Upper lobe of left lung (tissue), 4 donors: ENCODE data around the gene MTO1.
"Not testable (repeated sequence)": the region's sequence is repeated elsewhere in the genome, so short reads cannot be mapped to it uniquely, and the experiment has no call there.

Source experiments
- CTCF ChIP-seq, 6 experiments: fragments of 450-650 bp in 4 of 6; fragments of 200-600 bp in 2 of 6; sonication (generic) in 2 of 6; IDR thresholded peaks; one replicate each; pipeline ENCODE4 v1.5.1; 2016 to 2019; ENCODE audit warnings: antibody characterized with exemption in 6 of 6
- EP300 ChIP-seq, 4 donors: sonication (generic); formaldehyde crosslinking; IDR thresholded peaks; one replicate each; pipeline ENCODE4 v1.5.1; 2017; ENCODE audit warnings: antibody characterized with exemption in 4 of 4, control low read depth in 2 of 4
- POLR2A ChIP-seq, 4 donors: fragments of 450-650 bp; IDR thresholded peaks; one replicate each; pipeline ENCODE4 v1.5.1; 2016 to 2017; ENCODE audit warnings: antibody characterized with exemption in 4 of 4, mild to moderate bottlenecking in 2 of 4
- POLR2AphosphoS5 ChIP-seq, 2 donors: sonication (generic); formaldehyde crosslinking; IDR thresholded peaks; one replicate each; pipeline ENCODE4 v1.5.1; 2017; ENCODE audit warnings: antibody characterized with exemption in 2 of 2

- not testable (repeated sequence) for TF ChIP-seq CTCF, POLR2AphosphoS5, POLR2A, EP300 (IDR thresholded peaks at IDR 0.05)
Observed at GRCh38 chr6:73459474-73459873, 2.1 kb upstream of the MTO1 start.
